WI38 (cell line): ENCODE data around the gene EIF4EBP3.

Experiments used
- H3K4me3 ChIP-seq: 2 replicates; pipeline ENCODE4 v1.5.1; 2011; ENCODE audit warnings: low read depth, mild to moderate bottlenecking, control low read depth, low read length
- TF ChIP-seq, protein P1 (sequence below): IDR thresholded peaks from 2 replicates; pipeline ENCODE4 v1.5.1; 2012; ENCODE audit warnings: low read depth, mild to moderate bottlenecking, control low read depth, low read length

Gene EIF4EBP3

GRCh38 chr5:140594169-140594568 is 46.7 kb downstream of the EIF4EBP3 start:
- no peak overlapping the region for H3K4me3 ChIP-seq
- TF ChIP-seq, protein P1, sequence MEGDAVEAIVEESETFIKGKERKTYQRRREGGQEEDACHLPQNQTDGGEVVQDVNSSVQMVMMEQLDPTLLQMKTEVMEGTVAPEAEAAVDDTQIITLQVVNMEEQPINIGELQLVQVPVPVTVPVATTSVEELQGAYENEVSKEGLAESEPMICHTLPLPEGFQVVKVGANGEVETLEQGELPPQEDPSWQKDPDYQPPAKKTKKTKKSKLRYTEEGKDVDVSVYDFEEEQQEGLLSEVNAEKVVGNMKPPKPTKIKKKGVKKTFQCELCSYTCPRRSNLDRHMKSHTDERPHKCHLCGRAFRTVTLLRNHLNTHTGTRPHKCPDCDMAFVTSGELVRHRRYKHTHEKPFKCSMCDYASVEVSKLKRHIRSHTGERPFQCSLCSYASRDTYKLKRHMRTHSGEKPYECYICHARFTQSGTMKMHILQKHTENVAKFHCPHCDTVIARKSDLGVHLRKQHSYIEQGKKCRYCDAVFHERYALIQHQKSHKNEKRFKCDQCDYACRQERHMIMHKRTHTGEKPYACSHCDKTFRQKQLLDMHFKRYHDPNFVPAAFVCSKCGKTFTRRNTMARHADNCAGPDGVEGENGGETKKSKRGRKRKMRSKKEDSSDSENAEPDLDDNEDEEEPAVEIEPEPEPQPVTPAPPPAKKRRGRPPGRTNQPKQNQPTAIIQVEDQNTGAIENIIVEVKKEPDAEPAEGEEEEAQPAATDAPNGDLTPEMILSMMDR = no peak

DNA sequence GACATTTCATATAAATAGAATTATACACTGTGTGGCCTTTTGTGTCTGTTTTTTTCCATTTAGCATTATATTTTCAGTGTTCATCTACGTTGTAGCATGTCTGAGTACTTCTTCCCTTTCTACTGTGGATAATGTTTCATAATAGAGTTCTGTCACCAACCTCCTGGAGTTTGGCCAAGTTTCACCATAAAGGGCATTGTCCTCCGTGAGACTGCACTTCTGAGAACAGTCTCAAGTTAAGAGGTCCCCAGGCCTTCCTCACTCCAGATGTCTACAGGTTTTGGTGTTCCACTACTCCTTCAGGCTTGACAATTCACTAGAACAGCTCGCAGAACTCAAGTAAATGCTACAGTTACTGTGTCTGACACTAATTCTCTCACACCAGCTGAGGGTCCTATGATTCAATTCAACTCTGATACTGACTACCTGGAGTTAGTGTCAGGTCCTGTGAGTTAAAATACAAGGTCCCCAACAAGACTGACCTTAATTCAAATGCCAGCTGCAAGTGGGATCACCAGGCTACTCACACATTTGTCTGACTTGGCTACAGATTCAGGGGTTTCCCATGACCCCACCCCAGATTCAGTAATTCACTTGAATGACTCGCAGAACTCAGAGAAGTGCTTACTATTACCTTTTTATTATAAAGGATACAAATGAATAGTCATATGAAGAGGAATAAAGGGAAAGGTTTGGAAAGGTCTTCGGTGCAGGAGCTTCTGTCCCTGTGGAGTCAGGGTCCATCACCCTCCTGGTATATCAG is 48.3 kb downstream of the EIF4EBP3 start:
- TF ChIP-seq, protein P1 = no peak

GRCh38 chr5:140596321-140596741 is 48.9 kb downstream of the EIF4EBP3 start:
- H3K4me3 ChIP-seq = no peak overlapping the region
- TF ChIP-seq, protein P1 = no peak

More for the DNA sequence above, 48.3 kb downstream of the EIF4EBP3 start:
- no peak overlapping the region for H3K4me3 ChIP-seq

DNA sequence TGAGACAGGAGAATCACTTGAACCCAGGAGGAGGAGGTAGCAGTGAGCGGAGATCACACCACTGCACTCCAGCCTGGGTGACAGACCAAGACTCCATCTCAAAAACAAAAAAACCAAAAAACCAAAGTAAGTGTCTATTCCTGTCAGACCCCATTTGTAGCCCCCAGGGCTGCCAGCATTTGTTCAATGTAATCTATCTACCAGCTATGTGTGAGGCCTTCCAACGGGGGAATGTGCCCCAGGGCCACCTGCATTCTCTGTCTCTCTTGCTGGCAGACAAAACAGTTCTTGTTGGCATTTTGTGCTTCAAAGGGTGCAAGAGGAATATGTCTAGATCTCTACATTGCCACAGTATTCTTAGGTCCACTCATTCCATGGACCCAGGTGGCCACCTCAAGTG is 51.4 kb downstream of the EIF4EBP3 start:
- TF ChIP-seq, protein P1 = no peak
- no peak overlapping the region for H3K4me3 ChIP-seq
